ENCODE measurements around the gene CORO1C. TPM values are rescaled to one million over a fixed set of nuclear protein-coding genes. Genes with fewer than 3 reads are reported as not detected.

The CORO1C gene
- total RNA-seq, 1 experiment from 2014 or later = 138 TPM

- Histone ChIP-seq H3K4me1 (ENCODE audit: control insufficient read depth in 1 of 2, insufficient read depth in 2 of 2, low read length in 2 of 2) (0 out of 4 replicates have a peak, but pooled peaks cover 0 to 3% of the 10 kb centered on the region in 2 experiments), H3K4me3 (replicated peaks in 1 of 2; ENCODE audit: low read depth in 1 of 2, low read length in 2 of 2) (no peak overlapping the region), H3K9me2 (ENCODE audit: insufficient read depth) (no peaks in the 10 kb centered on the region), H4K20me1 (ENCODE audit: insufficient read depth) (no peaks in the 10 kb centered on the region), H3K4me2 (ENCODE audit: low read length) (no peak overlapping the region), H3K27me3 (ENCODE audit: insufficient read depth, low read length) (no peaks in the 10 kb centered on the region), H3K36me3 (ENCODE audit: control insufficient read depth in 1 of 2, insufficient read depth in 2 of 2, low read length in 2 of 2) (no peaks in the 10 kb centered on the region), H3K79me2 (ENCODE audit: insufficient read depth, low read length) (no peaks in the 10 kb centered on the region), H3K27ac (ENCODE audit: low read depth, low read length) (no peak overlapping the region), H3K9me3 (ENCODE audit: control insufficient read depth in 1 of 2, insufficient read depth in 1 of 2, low read depth in 1 of 2, low read length in 2 of 2) (no peaks in the 10 kb centered on the region), H3K9ac (ENCODE audit: low read length) (no peak overlapping the region), H2AFZ (ENCODE audit: low read depth, low read length, poor library complexity, severe bottlenecking) (no peak overlapping the region)
- ChIA-PET POLR2A (no interaction called here), CTCF (no interaction called here), RAD21 (ENCODE audit: low non-redundant PET in 1 of 2, low total read pairs in 2 of 2, uncharacterized antibody in 2 of 2, unreplicated experiment in 2 of 2) (no interaction called here)
- intact Hi-C loops (cut with micrococcal nuclease) = no loop called here
- no peak for TF ChIP-seq FOSL1 (IDR thresholded peaks at IDR 0.05; ENCODE audit: low read depth)
- no peak for TF ChIP-seq JUND (IDR thresholded peaks at IDR 0.05)
- TF ChIP-seq ELF1 (IDR thresholded peaks at IDR 0.05; ENCODE audit: borderline replicate concordance, low read depth) = no peak
- no peak for TF ChIP-seq EZH2phosphoT487 (IDR thresholded peaks at IDR 0.05; ENCODE audit: borderline replicate concordance)
- no peak for TF ChIP-seq YY1 (IDR thresholded peaks at IDR 0.05; ENCODE audit: extremely low read depth, insufficient replicate concordance, low read depth, low read length)
- no peak for TF ChIP-seq CBX3 (IDR thresholded peaks at IDR 0.05; ENCODE audit: low read depth)
- no peak for TF ChIP-seq ATF3 (IDR thresholded peaks at IDR 0.05)
- no peak for TF ChIP-seq ZNF274 (IDR thresholded peaks at IDR 0.05; ENCODE audit: low read depth, low read length)
- TF ChIP-seq CEBPB (IDR thresholded peaks at IDR 0.05; ENCODE audit: low read depth) = no peak
- TF ChIP-seq SRF (IDR thresholded peaks at IDR 0.05; ENCODE audit: low read depth) = no peak
- TF ChIP-seq RAD21 (IDR thresholded peaks at IDR 0.05; ENCODE audit: low read depth) = no peak
- no peak for TF ChIP-seq TCF7L2 (IDR thresholded peaks at IDR 0.05; ENCODE audit: borderline replicate concordance, extremely low read depth, insufficient read depth, insufficient read length)
- TF ChIP-seq, protein P1, sequence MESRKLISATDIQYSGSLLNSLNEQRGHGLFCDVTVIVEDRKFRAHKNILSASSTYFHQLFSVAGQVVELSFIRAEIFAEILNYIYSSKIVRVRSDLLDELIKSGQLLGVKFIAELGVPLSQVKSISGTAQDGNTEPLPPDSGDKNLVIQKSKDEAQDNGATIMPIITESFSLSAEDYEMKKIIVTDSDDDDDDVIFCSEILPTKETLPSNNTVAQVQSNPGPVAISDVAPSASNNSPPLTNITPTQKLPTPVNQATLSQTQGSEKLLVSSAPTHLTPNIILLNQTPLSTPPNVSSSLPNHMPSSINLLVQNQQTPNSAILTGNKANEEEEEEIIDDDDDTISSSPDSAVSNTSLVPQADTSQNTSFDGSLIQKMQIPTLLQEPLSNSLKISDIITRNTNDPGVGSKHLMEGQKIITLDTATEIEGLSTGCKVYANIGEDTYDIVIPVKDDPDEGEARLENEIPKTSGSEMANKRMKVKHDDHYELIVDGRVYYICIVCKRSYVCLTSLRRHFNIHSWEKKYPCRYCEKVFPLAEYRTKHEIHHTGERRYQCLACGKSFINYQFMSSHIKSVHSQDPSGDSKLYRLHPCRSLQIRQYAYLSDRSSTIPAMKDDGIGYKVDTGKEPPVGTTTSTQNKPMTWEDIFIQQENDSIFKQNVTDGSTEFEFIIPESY (IDR thresholded peaks at IDR 0.05; ENCODE audit: extremely low read depth, insufficient replicate concordance, low read length) = no peak
- no peak for TF ChIP-seq SIN3A (IDR thresholded peaks at IDR 0.05; ENCODE audit: low read depth)
- no TSS peak for BruUV-seq (replicated peaks)
- DNase-seq (ENCODE audit: low read depth, low spot score) = no peak
- ATAC-seq = no peak
Observed at GRCh38 chr12:108750526-108750925, 19.2 kb upstream of the CORO1C start.

Data from HCT116 (cell line).